Stomach (tissue), 4 donors: ENCODE results near the gene PCDHGB4.

Source experiments
- CTCF ChIP-seq, 7 experiments: fragments of 450-650 bp in 4 of 7; fragments of 200-600 bp in 3 of 7; sonication (generic) in 3 of 7; IDR thresholded peaks; one replicate each; pipeline ENCODE4 v1.5.1; 2016 to 2019; ENCODE audit warnings: antibody characterized with exemption in 7 of 7, control low read depth in 2 of 7, mild to moderate bottlenecking in 1 of 7
- POLR2A ChIP-seq, 4 donors: fragments of 450-650 bp; IDR thresholded peaks; one replicate each; pipeline ENCODE4 v1.6.1; 2016; ENCODE audit warnings: antibody characterized with exemption in 4 of 4, control low read depth in 2 of 4, mild to moderate bottlenecking in 1 of 4, moderate library complexity in 1 of 4
- POLR2AphosphoS5 ChIP-seq, 3 donors: sonication (generic); formaldehyde crosslinking; IDR thresholded peaks; one replicate each; pipeline ENCODE4 v1.6.1; 2016; ENCODE audit warnings: antibody characterized with exemption in 3 of 3

GRCh38 chr5:141362719-141363118, 24.8 kb upstream of the PCDHGB4 start:
- no peak for TF ChIP-seq CTCF (IDR thresholded peaks at IDR 0.05)
- no peak for TF ChIP-seq POLR2A (IDR thresholded peaks at IDR 0.05)
- no peak for TF ChIP-seq POLR2AphosphoS5 (IDR thresholded peaks at IDR 0.05)
